Right atrium auricular region (tissue), 2 donors: ENCODE results near the gene WNT9A. TPM values are rescaled to one million over a fixed set of nuclear protein-coding genes. Genes with fewer than 3 reads are reported as not detected.
"Not testable (repeated sequence)": the region's sequence is repeated elsewhere in the genome, so short reads cannot be mapped to it uniquely, and the experiment has no call there.

Experiments used
- DNase-seq: peaks from one replicate; pipeline ENCODE4 v3.0.0-alpha.2; 2019; ENCODE audit warnings: low spot score
- H3K27ac ChIP-seq, 2 donors: fragments of 200-600 bp; sonication (generic); 1 replicate in 1 of 2; 2 replicates in 1 of 2; pipeline ENCODE4 v1.5.1; 2016 to 2019
- H3K27me3 ChIP-seq, 2 donors: fragments of 200-600 bp; sonication (generic); one replicate each; pipeline versions ENCODE4 v1.5.1 to v1.6.0; 2017 to 2019
- H3K36me3 ChIP-seq: fragments of 200-600 bp; sonication (generic); one replicate; pipeline ENCODE4 v1.5.1; 2016
- H3K4me1 ChIP-seq, 2 donors: fragments of 200-600 bp; sonication (generic); one replicate each; pipeline versions ENCODE4 v1.5.1 to v1.6.0; 2017 to 2019
- H3K4me3 ChIP-seq, 2 donors: fragments of 200-600 bp; sonication (generic); 1 replicate in 1 of 2; 2 replicates in 1 of 2; pipeline ENCODE4 v1.5.1; 2017 to 2019; ENCODE audit warnings: mild to moderate bottlenecking in 1 of 2, moderate library complexity in 1 of 2
- H3K9me3 ChIP-seq, 2 donors: fragments of 200-600 bp; sonication (generic); one replicate each; pipeline ENCODE4 v1.5.1; 2019
- CTCF ChIP-seq, 2 donors: fragments of 200-600 bp; sonication (generic); IDR thresholded peaks; one replicate each; pipeline ENCODE4 v1.5.1; 2019; ENCODE audit warnings: antibody characterized with exemption in 2 of 2
- total RNA-seq, 2 donors: library from RNA; depleted of rRNA; stranded (reverse); fragments of >200 nt; gene quantifications; one replicate each; pipeline ENCODE4 v1.1.0, GENCODE V29; 2016

The WNT9A gene
- total RNA-seq, result 1 to 10 TPM in 1 of 2 donors, under 1 TPM in 1; 0.78 to 2.2 TPM

DNA sequence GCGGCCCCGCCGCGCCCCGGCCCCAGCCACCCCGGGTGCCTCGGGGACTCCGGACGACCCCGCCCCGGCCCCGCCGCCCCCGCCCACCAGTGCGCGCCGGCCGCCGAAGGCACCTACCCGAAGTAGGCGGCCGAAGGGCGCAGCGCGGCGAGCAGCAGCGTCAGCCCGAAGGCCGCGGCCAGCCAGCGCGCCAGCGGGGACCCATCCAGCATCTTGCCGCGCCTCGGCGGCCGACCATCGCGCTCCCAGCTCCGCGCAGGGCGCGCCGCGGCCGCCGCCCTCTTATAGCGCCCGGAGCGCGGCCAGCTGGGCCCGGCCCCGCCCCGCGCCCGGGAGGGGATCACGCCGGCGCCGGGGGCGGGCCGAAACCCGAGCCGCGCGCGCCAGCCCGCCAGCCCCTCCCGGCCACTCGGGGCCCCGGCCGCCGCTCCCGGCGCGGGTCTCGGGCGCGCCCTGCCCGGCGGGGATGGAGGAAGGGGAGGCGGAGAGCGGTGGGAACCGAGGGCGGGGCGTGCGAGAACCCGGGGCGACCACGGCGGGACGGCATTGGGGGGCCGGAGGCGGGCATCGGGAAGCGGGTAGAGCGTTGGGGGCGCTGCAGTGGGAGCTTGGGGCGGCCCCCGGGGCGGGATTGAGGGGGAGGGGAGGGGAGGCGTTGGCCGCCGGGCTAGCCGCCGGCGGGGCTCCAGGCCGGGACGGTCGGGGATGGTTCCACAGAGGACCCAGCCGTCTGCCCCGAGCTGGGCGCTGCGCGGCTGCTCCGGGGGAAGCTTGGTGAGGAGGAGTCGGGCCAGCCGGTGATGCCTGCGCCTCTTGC, at the start of gene WNT9A:
WNT9A (minus strand) TSS at position 257 of the 817 bp plus-strand sequence; CDS start at position 212, 45 bp downstream.
- Histone ChIP-seq H3K4me1 (peaks cover 0 to 31% of the 10 kb centered on the region in 2 donors), H3K9me3 (no peaks in the 10 kb centered on the region), H3K36me3 (no peaks in the 10 kb centered on the region), H3K27ac (peak within 1 kb of the TSS; percentile 67 to 70), H3K27me3 (no peaks in the 10 kb centered on the region), H3K4me3 (peak within 1 kb of the TSS; percentile 50 to 62)
- no peak for TF ChIP-seq CTCF (IDR thresholded peaks at IDR 0.05)
- peak; percentile 59 for DNase-seq

DNA sequence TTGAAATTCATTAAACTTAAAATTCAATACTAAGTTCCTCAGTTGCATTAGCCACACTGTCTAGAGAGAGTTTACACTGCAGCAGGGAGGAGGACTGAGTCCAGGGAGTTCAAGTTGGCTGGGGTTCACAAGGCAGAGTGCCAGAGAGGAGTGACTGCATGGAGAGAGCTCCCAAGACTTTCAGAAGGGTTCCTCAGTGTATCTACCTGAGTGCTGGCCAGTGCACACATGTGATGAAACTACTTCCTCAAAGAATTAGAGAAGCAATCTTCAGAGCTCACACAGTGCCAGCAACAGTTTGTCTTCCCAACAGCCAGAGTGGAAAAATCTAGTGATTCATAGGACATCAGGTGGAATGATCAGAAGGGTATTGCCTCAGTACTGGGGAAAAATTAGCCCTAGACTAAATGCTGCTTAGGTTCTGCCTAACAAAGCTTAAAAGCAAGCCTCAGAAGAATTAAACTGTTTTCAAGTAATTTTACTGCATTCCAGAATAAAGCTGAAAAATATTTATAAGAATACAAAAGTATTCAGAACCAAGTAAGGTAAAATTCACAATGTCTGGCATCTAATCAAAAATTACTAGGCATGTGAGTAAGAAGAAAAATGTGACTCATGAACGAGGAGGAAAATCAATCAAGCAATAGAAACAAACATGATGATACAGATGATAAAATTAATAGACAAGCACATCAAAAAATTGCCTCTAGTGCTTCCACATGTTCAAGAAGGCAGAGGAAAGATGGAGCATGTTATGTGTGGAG, 48.6 kb upstream of the WNT9A start:
- peak; percentile 18 for DNase-seq
- Histone ChIP-seq H3K4me1 (no peaks in the 10 kb centered on the region), H3K27ac (no peak overlapping the region), H3K9me3 (peaks cover 0 to 31% of the 10 kb centered on the region in 2 donors), H3K27me3 (no peaks in the 10 kb centered on the region), H3K36me3 (no peaks in the 10 kb centered on the region), H3K4me3 (no peak overlapping the region)
- TF ChIP-seq CTCF (IDR thresholded peaks at IDR 0.05), result no peak

DNA sequence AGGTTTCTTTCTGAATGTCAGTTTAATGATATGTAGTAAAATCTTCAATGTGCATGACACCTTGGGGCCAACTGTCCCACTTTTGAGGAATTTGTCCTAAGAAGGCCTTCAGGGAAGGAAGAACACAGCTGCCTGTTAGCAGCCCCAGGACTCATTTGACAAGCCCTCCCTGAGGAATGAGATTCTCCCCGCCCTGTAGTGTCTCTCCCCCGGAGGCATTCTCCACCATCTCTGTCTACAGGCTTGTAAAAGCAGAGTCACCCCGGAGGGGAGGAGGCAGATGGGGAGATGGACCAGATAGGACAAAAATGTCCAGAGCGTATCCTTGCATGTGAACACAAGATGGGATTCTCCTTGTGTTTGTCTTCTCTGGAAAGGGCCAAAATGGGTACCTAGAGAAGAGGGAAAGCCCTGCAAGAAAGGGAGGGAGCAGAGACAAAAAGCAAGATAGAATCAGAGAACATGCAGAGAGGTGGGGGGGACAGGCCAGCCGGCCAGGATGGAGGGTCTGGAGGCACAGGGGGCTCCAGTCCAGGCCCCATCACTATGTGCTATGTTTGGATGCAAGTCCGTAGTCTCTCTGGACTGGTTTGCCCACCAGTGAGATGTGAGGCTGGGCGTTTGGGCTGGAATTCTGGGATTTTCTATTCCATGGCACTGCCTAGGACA, 47.0 kb upstream of the WNT9A start:
- Histone ChIP-seq H3K4me1 (no peaks in the 10 kb centered on the region), H3K36me3 (no peaks in the 10 kb centered on the region), H3K9me3 (peaks cover 0 to 38% of the 10 kb centered on the region in 2 donors), H3K27me3 (no peaks in the 10 kb centered on the region), H3K27ac (no peak overlapping the region), H3K4me3 (no peak overlapping the region)
- no peak for TF ChIP-seq CTCF (IDR thresholded peaks at IDR 0.05)
- no peak for DNase-seq

GRCh38 chr1:227987181-227987580, 39.4 kb upstream of the WNT9A start:
- peaks cover 0 to 21% of the 10 kb centered on the region in 2 donors for H3K9me3 ChIP-seq
- no peaks in the 10 kb centered on the region for H3K36me3 ChIP-seq
- H3K4me1 ChIP-seq, result no peaks in the 10 kb centered on the region
- no peaks in the 10 kb centered on the region for H3K27me3 ChIP-seq
- TF ChIP-seq CTCF (IDR thresholded peaks at IDR 0.05), result no peak
- H3K4me3 ChIP-seq, result no peak overlapping the region
- DNase-seq, result no peak
- no peak overlapping the region for H3K27ac ChIP-seq

GRCh38 chr1:227975583-227976283, 28.0 kb upstream of the WNT9A start:
- not testable (repeated sequence) for DNase-seq, H3K27ac ChIP-seq, H3K36me3 ChIP-seq, H3K27me3 ChIP-seq, H3K9me3 ChIP-seq, H3K4me1 ChIP-seq, H3K4me3 ChIP-seq

DNA sequence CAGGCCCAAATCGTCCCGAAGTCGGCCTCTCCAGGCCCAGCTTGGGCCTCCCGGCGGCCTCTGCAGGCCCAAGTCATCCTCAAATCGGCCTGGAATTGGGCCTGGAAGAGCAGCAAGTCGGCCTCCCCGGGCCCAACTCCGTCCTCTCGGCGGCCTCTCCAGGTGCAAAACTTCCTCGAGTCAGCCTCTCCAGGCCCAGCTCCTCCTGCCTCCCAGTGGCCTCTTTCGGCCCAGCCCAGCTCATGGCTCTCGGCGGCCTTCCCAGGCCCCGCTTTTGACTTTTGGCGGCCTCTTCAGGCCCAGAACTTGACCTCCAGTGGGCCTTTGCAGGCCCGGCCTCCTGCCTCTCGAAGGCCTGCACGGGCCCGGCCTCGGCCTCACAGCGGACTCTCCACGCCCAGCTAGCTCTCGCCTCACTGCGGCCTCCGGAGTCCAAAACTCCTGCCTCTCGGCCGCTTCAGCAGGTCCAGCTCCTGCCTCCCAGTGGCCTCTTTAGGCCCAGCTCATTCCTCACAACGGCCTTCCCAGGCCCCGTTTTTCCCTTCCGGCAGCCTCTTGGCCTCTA, 26.1 kb upstream of the WNT9A start:
- not testable (repeated sequence) for H3K4me3 ChIP-seq, H3K27me3 ChIP-seq, DNase-seq, H3K27ac ChIP-seq, H3K36me3 ChIP-seq, H3K9me3 ChIP-seq, H3K4me1 ChIP-seq

DNA sequence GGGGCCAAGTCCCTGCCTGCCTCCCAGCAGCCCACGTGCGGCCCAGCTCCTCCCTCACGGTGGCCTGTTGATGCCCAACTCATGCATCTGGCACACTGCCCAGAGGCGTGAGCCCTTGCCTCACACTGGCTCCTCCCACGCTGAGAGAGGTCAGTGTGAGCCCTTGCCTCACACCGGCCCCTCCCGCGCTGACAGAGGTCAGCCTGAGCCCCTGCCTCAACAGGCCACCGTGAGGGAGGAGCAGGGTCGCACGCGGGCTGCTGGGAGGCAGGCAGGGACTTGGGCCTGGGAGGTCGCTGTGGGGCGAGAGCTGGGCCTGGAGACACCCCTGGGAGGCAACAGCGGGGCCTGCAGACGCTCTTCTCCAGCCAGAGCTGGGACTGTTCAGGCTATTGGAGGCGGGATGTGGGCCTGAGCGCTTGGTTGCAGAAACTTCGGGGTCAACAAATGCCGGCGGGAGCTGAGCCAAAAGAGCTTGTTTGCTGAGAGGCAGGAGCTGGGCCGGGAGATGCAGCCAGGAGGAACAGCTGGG, 25.2 kb upstream of the WNT9A start:
- not testable (repeated sequence) for DNase-seq, H3K4me1 ChIP-seq, H3K27me3 ChIP-seq, H3K9me3 ChIP-seq, H3K36me3 ChIP-seq, H3K27ac ChIP-seq, H3K4me3 ChIP-seq

DNA sequence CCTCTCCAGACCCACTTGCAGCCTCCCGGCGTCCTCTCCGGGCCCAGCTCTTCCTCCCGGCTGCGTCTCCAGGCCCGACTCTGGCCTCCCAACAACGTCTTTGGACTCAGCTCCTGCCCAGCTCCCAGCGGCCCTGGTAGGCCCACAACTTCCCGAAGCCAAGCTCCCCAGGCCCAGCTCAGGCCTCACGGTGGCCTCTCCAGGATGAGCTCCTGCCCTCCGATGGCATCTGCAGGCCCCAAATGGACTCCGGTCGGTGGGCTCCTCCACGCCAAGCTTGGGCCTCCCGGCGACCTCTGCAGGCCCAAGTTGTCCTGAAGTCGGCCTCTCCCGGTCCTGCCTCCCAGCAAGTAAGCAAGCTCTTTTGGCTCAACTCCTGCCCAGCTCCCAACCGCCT, 24.5 kb upstream of the WNT9A start:
- H3K4me3 ChIP-seq, H3K9me3 ChIP-seq, H3K4me1 ChIP-seq, DNase-seq, H3K36me3 ChIP-seq, H3K27me3 ChIP-seq, H3K27ac ChIP-seq: not testable (repeated sequence)

GRCh38 chr1:227971643-227972282, 24.0 kb upstream of the WNT9A start:
- H3K4me3 ChIP-seq, DNase-seq: not testable (repeated sequence)

More at GRCh38 chr1:227971643-227972282, 24.0 kb upstream of the WNT9A start:
- H3K36me3 ChIP-seq, H3K27ac ChIP-seq, H3K9me3 ChIP-seq, H3K4me1 ChIP-seq, H3K27me3 ChIP-seq: not testable (repeated sequence)
